ENCODE results near the gene ARL9. TPM values are rescaled to one million over a fixed set of nuclear protein-coding genes. Genes with fewer than 3 reads are reported as not detected.

ARL9 gene
- polyA plus RNA-seq, 1 donor from 2014 or later, result 0.11 TPM

- Histone ChIP-seq H2AFZ (ENCODE audit: low read depth, low read length) (no peak overlapping the region), H3K4me2 (ENCODE audit: low read length) (no peak overlapping the region), H3K9me2 (ENCODE audit: insufficient read depth, low read length) (no peaks in the 10 kb centered on the region), H3K9ac (ENCODE audit: low read length) (no peak overlapping the region), H3K4me3 (ENCODE audit: low read length) (no peak overlapping the region), H3K27ac (ENCODE audit: low read length) (no peak overlapping the region), H3K79me2 (replicated peaks; ENCODE audit: insufficient read depth, low read length) (no peaks in the 10 kb centered on the region), H3K27me3 (ENCODE audit: insufficient read depth, low read depth, low read length) (peaks cover 11% of the 10 kb centered on the region), H3K9me3 (ENCODE audit: low read length) (no peaks in the 10 kb centered on the region), H4K20me1 (ENCODE audit: insufficient read depth) (no peaks in the 10 kb centered on the region), H3F3A (ENCODE audit: insufficient read depth, low read length, poor library complexity, severe bottlenecking) (no peaks in the 10 kb centered on the region), H3K36me3 (ENCODE audit: insufficient read depth, low read length) (no peaks in the 10 kb centered on the region)
- TF ChIP-seq, protein P1, sequence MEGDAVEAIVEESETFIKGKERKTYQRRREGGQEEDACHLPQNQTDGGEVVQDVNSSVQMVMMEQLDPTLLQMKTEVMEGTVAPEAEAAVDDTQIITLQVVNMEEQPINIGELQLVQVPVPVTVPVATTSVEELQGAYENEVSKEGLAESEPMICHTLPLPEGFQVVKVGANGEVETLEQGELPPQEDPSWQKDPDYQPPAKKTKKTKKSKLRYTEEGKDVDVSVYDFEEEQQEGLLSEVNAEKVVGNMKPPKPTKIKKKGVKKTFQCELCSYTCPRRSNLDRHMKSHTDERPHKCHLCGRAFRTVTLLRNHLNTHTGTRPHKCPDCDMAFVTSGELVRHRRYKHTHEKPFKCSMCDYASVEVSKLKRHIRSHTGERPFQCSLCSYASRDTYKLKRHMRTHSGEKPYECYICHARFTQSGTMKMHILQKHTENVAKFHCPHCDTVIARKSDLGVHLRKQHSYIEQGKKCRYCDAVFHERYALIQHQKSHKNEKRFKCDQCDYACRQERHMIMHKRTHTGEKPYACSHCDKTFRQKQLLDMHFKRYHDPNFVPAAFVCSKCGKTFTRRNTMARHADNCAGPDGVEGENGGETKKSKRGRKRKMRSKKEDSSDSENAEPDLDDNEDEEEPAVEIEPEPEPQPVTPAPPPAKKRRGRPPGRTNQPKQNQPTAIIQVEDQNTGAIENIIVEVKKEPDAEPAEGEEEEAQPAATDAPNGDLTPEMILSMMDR (IDR thresholded peaks at IDR 0.05; ENCODE audit: poor library complexity, severe bottlenecking), result no peak
- TF ChIP-seq REST (IDR thresholded peaks at IDR 0.05; ENCODE audit: borderline replicate concordance), result no peak
- no peak for TF ChIP-seq SMC3 (conservative IDR thresholded peaks at IDR 0.05; ENCODE audit: poor library complexity)
- TF ChIP-seq TAF1 (IDR thresholded peaks at IDR 0.05; ENCODE audit: low read depth), result no peak
- TF ChIP-seq MXI1 (conservative IDR thresholded peaks at IDR 0.05; ENCODE audit: poor library complexity, severe bottlenecking), result no peak
- TF ChIP-seq EP300 (conservative IDR thresholded peaks at IDR 0.05; ENCODE audit: poor library complexity, severe bottlenecking), result no peak
- TF ChIP-seq RAD21 (conservative IDR thresholded peaks at IDR 0.05), result no peak
- TF ChIP-seq POLR2AphosphoS5 (IDR thresholded peaks at IDR 0.05), result no peak
- TF ChIP-seq EZH2 (IDR thresholded peaks at IDR 0.05; ENCODE audit: borderline replicate concordance, insufficient read depth, low read length, poor library complexity, severe bottlenecking), result no peak
Measured at GRCh38 chr4:56532239-56532638, 26.6 kb downstream of the ARL9 start.

- H3K36me3 ChIP-seq (ENCODE audit: insufficient read depth, low read length), result no peaks in the 10 kb centered on the region
- H3F3A ChIP-seq (ENCODE audit: insufficient read depth, low read length, poor library complexity, severe bottlenecking), result no peaks in the 10 kb centered on the region
- no peak overlapping the region for H3K9ac ChIP-seq (ENCODE audit: low read length)
- no peak overlapping the region for H3K27ac ChIP-seq (ENCODE audit: low read length)
- H3K79me2 ChIP-seq (replicated peaks; ENCODE audit: insufficient read depth, low read length), result no peaks in the 10 kb centered on the region
- H3K9me3 ChIP-seq (ENCODE audit: low read length), result no peaks in the 10 kb centered on the region
- peaks cover 9% of the 10 kb centered on the region for H3K27me3 ChIP-seq (ENCODE audit: insufficient read depth, low read depth, low read length)
- H3K4me3 ChIP-seq (ENCODE audit: low read length), result no peak overlapping the region
- H4K20me1 ChIP-seq (ENCODE audit: insufficient read depth), result no peaks in the 10 kb centered on the region
- TF ChIP-seq RAD21 (conservative IDR thresholded peaks at IDR 0.05) (no peak), SMC3 (conservative IDR thresholded peaks at IDR 0.05; ENCODE audit: poor library complexity) (no peak), REST (IDR thresholded peaks at IDR 0.05; ENCODE audit: borderline replicate concordance) (no peak), MXI1 (conservative IDR thresholded peaks at IDR 0.05; ENCODE audit: poor library complexity, severe bottlenecking) (no peak), EP300 (conservative IDR thresholded peaks at IDR 0.05; ENCODE audit: poor library complexity, severe bottlenecking) (no peak), TAF1 (IDR thresholded peaks at IDR 0.05; ENCODE audit: low read depth) (no peak), POLR2AphosphoS5 (IDR thresholded peaks at IDR 0.05) (no peak), EZH2 (IDR thresholded peaks at IDR 0.05; ENCODE audit: borderline replicate concordance, insufficient read depth, low read length, poor library complexity, severe bottlenecking) (no peak)
- TF ChIP-seq, protein P1 (IDR thresholded peaks at IDR 0.05; ENCODE audit: poor library complexity, severe bottlenecking), result no peak
- H3K9me2 ChIP-seq (ENCODE audit: insufficient read depth, low read length), result no peaks in the 10 kb centered on the region
- no peak overlapping the region for H2AFZ ChIP-seq (ENCODE audit: low read depth, low read length)
- no peak overlapping the region for H3K4me2 ChIP-seq (ENCODE audit: low read length)
Measured at GRCh38 chr4:56535915-56536314, 30.3 kb downstream of the ARL9 start.
